K562 (cell line): ENCODE results near the gene HEXD. TPM values are rescaled to one million over a fixed set of nuclear protein-coding genes. Genes with fewer than 3 reads are reported as not detected.

ENCODE experiments used
- BRD4 ChIP-seq: fragments of 200-600 bp; sonication (generic); IDR thresholded peaks from 2 replicates; pipeline ENCODE4 v1.6.1; 2017; ENCODE audit warnings: inconsistent platforms
- MGA ChIP-seq: fragments of 450-650 bp; IDR thresholded peaks from 2 replicates; pipeline ENCODE4 v1.6.1; 2016; ENCODE audit warnings: mild to moderate bottlenecking, moderate library complexity
- NR3C1 ChIP-seq: sonication (generic); formaldehyde crosslinking; IDR thresholded peaks from 2 replicates; pipeline ENCODE4 v1.8.1; 2022; ENCODE audit warnings: missing genetic modification reagents
- PBX2 ChIP-seq, 2 experiments: IDR thresholded peaks in 1 of 2; conservative IDR thresholded peaks in 1 of 2; 2 replicates each; pipeline ENCODE4 v1.6.1; 2016; ENCODE audit warnings: low read depth in 2 of 2, mild to moderate bottlenecking in 1 of 2, missing compliant biosample characterization in 1 of 2, missing genetic modification characterization in 1 of 2, moderate library complexity in 1 of 2
- SETDB1 ChIP-seq: IDR thresholded peaks from one replicate; pipeline ENCODE4 v1.6.1; 2012; ENCODE audit warnings: low read length, control low read depth, inconsistent platforms
- SIN3B ChIP-seq: fragments of 450-650 bp; IDR thresholded peaks from 2 replicates; pipeline ENCODE4 v1.6.1; 2017; ENCODE audit warnings: low read depth, mild to moderate bottlenecking, moderate library complexity
- SIRT6 ChIP-seq: IDR thresholded peaks from one replicate; pipeline ENCODE4 v1.6.1; 2012; ENCODE audit warnings: low read depth, mild to moderate bottlenecking, control low read depth, inconsistent platforms, low read length, moderate library complexity
- SMARCA5 ChIP-seq: fragments of 450-650 bp; IDR thresholded peaks from 2 replicates; pipeline ENCODE4 v1.6.1; 2016
- SMARCB1 ChIP-seq: IDR thresholded peaks from 2 replicates; pipeline ENCODE4 v1.6.1; 2011; ENCODE audit warnings: improper control_type of control experiment, low read depth; ENCODE audit not compliant: insufficient read length
- ZBTB1 ChIP-seq: sonication (generic); formaldehyde crosslinking; IDR thresholded peaks from 2 replicates; pipeline ENCODE4 v1.8.1; 2023; ENCODE audit warnings: missing genetic modification reagents, low read depth, mild to moderate bottlenecking, borderline replicate concordance
- ZFP30 ChIP-seq: fragments of 250-450 bp; sonication (Bioruptor Pico); IDR thresholded peaks from 2 replicates; pipeline ENCODE4 v1.8.0; 2022; ENCODE audit warnings: moderate library complexity, mild to moderate bottlenecking, inconsistent platforms, borderline replicate concordance
- ZNF644 ChIP-seq: fragments of 200-800 bp; sonication (Bioruptor generic); IDR thresholded peaks from 2 replicates; pipeline ENCODE4 v1.6.1; 2016; ENCODE audit warnings: low read depth, missing genetic modification characterization, missing compliant biosample characterization
- polyA plus RNA-seq, 8 experiments: library from polyadenylated mRNA; depleted of rRNA in 4 of 8; stranded (reverse) in 5 of 8; unstranded in 3 of 8; fragments of >200 nt; fragmentation: Nextera tagmentation in 2 of 8; fragmentation: Illumina TruSeq in 1 of 8; extraction: Ambion mirVana in 2 of 8; extraction: Trizol in 1 of 8; gene quantifications; 2 replicates each; pipeline versions ENCODE4 v1.2.1 to v1.2.3, GENCODE V29; 2011 to 2014; ENCODE audit warnings: inconsistent platforms in 1 of 8, missing spikeins in 1 of 8
- total RNA-seq, 7 experiments: library from RNA; depleted of rRNA in 6 of 7; stranded (reverse); fragments of >200 nt in 6 of 7; fragmentation: Illumina TruSeq in 2 of 7; extraction: Trizol in 2 of 7; gene quantifications; 2 replicates each; pipeline versions ENCODE4 v1.2.1 to v1.2.3, GENCODE V29; 2011 to 2021; ENCODE audit warnings: low replicate concordance in 1 of 7

The HEXD gene
- total and polyA plus RNA-seq, 9 of the 15 experiments (the other 6 are each of a cell fraction or from before 2014, with no cell fraction given) = 1.0 to 25.3 (median 10.0) TPM

GRCh38 chr17:82408288-82408937 lies 9.7 kb upstream of the HEXD start (continued):
- TF ChIP-seq MGA (no peak), SETDB1 (no peak), SMARCA5 (no peak), BRD4 (no peak), SMARCB1 (no peak), ZFP30 (no peak), ZBTB1 (CRISPR knock-in tag) (no peak), ZNF644 (tag) (no peak), SIN3B (no peak), SIRT6 (no peak), PBX2 (CRISPR knock-in tag; IDR thresholded peaks at IDR 0.05; ENCODE audit: low read depth) (no peak), PBX2 (tag; conservative IDR thresholded peaks at IDR 0.05; ENCODE audit: low read depth) (no peak), NR3C1 (CRISPR knock-in tag) (no peak)
